ENCODE results near the gene ITGB7.

DNA sequence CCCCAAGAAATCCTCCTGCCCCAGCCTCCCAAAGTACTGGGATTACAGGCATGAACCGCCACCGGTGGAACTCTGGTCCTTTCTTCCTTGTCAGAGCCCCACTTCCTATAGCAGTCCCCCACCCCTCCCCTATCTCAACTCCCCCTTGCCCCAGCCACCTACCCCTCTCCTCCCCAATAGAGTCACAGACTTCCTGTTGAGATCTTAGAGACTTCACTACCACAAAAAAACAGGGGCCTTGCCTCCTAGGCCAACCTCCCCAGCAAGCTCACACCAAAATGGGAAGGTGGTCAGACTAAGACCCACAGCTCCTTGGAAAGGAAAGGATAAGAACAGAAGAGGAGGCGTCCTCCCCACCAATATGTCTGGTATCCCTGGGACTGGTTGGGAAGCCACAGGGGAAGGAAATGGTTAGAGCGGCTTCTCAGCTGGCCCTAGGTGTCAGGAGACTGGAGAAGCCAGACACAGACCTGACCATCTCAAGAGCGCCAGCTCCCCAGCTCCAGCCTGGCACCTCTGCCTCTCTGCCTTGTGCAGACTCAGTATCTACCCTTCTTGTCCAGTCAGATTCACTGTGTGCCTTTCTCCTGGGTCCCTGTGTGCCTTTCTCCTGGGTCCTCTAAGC lies 8.5 kb downstream of the ITGB7 start:
- TF ChIP-seq EZH2 (IDR thresholded peaks at IDR 0.05; ENCODE audit: borderline replicate concordance, low read depth, low read length, poor library complexity, severe bottlenecking) = no peak
- TF ChIP-seq, protein P1, sequence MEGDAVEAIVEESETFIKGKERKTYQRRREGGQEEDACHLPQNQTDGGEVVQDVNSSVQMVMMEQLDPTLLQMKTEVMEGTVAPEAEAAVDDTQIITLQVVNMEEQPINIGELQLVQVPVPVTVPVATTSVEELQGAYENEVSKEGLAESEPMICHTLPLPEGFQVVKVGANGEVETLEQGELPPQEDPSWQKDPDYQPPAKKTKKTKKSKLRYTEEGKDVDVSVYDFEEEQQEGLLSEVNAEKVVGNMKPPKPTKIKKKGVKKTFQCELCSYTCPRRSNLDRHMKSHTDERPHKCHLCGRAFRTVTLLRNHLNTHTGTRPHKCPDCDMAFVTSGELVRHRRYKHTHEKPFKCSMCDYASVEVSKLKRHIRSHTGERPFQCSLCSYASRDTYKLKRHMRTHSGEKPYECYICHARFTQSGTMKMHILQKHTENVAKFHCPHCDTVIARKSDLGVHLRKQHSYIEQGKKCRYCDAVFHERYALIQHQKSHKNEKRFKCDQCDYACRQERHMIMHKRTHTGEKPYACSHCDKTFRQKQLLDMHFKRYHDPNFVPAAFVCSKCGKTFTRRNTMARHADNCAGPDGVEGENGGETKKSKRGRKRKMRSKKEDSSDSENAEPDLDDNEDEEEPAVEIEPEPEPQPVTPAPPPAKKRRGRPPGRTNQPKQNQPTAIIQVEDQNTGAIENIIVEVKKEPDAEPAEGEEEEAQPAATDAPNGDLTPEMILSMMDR (conservative IDR thresholded peaks at IDR 0.05; ENCODE audit: low read depth, low read length) = no peak

Measured in A673 (cell line).